Stimulated activated CD8-positive, alpha-beta memory T cell treated with anti-CD3 and anti-CD28 coated beads, Interleukin-2, amount 100 ng/mL, for 48 hours (primary cell): ENCODE results near the gene IL6R.

ENCODE experiments used
- DNase-seq, 2 donors: peaks; one replicate each; pipeline ENCODE4 v3.0.0-alpha.2; 2020; ENCODE audit warnings: low read depth in 2 of 2

The IL6R gene

GRCh38 chr1:154453161-154453560 is 48.0 kb downstream of the IL6R start:
- DNase-seq, result no peak

DNA sequence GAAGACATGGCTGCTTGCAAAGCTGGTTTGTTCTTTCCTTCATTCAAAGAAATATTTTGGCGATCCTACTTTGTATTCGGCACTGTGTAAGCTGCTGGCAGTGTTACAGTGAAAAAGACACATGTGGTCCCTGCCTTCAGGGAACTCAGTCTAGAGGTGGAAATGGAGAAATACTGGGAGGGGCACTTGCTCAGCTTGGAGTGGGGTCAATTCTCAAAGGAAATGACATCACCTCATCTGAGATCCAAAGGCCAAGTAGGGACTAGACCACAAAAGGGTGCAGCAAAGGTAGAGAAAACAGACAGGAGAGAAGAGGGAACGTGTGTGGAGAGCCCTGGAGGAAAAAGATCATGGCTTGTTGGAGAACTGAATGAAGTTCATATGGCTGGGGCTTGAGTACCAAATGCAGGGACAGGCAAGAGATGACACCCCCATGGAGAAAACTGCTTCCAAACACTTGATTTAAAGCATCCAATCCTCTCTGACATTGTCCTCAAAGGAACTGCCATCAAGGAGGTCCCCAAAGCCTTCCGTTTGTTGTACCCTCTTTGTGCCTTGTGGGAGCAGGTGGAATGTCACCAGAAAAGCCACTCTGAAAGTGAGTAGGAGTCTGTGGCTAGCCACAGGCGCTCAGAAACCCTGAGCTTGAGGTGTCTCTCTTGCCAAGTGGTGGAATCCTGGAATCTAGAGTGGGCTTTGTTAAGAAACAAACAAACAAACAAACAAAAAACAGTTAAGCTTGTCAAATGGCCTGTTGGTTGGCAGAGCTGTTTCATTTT is 48.6 kb downstream of the IL6R start:
- no peak for DNase-seq

- DNase-seq, result no peak
Observed at GRCh38 chr1:154454386-154455120, 49.4 kb downstream of the IL6R start.

- DNase-seq, result no peak
Observed at GRCh38 chr1:154456631-154457030, 51.5 kb downstream of the IL6R start.

DNA sequence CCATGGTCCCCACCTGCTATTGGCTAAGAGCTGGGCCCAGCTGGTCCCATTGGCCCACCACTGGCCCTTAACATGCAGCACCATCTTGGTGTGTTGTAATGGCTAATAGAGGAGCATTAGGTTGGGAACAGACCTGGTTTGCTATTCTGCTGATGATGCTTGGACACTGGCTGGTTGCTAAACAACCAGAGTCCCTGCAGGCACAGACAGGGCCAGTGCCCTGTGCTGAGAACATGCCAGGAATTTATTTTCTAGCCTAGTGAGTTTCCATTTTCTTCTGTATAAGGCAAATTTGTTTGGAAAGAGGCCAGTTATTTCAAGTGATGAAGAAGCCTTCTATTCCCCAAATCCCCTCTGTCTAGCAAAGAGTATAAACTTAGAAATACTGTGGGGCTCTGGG is 53.9 kb downstream of the IL6R start:
- DNase-seq, result no peak

DNA sequence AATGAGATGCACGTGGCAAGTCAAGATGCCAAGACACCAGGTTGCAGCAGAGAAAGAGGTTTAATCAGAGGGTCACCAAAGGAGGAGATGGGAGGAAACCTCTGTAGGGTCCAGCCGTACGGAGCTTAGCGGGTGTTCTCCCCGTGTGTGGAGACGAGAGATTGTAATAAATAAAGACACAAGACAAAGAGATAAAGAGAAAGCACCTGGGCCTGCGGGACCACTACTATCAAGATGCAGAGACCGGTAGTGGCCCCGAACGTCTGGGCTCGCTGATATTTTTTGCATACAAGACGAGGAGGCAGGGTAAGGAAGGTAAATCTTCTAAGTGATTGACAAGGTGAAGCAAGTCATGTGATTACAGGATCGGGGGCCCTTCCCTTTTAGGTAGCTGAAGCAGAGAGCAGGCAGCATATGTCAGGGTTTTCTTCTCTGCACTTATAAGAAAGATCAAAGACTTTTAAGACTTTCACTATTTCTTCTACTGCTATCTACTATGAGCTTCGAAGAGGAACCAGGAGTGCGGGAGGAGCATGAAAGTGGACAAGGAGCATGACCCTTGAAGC is 55.6 kb downstream of the IL6R start:
- DNase-seq, result no peak

DNA sequence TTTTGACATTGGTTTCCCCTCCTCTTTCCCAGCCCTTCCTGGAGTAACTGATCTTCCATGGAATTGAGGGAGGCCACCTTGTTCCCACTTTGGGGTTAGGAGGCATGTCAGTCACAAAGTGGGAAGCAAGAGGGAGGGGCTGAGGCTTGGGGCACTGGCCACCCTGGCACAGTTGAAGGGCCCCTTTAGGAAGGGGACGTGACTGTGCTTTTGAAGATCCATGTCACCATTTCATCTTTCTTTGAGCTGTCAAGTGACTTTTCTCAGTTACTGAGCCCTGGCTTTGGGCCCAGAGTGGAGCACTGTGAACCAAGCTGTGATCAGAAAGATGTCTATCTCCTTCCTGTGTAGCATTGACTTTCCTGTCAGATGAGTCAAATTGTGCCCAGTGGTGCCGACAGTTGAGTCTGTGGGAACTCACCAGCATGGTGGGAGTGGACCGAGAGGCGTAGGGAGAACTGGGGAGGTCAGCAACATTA is 58.4 kb downstream of the IL6R start:
- DNase-seq, result peak; percentile 26 to 40

- no peak for DNase-seq
Observed at GRCh38 chr1:154465621-154466195, 60.6 kb downstream of the IL6R start.

- no peak for DNase-seq
Observed at GRCh38 chr1:154466206-154466605, 61.1 kb downstream of the IL6R start.

GRCh38 chr1:154466921-154467417 is 61.8 kb downstream of the IL6R start:
- DNase-seq, result no peak

GRCh38 chr1:154467434-154468102 is 62.4 kb downstream of the IL6R start:
- DNase-seq, result no peak

DNA sequence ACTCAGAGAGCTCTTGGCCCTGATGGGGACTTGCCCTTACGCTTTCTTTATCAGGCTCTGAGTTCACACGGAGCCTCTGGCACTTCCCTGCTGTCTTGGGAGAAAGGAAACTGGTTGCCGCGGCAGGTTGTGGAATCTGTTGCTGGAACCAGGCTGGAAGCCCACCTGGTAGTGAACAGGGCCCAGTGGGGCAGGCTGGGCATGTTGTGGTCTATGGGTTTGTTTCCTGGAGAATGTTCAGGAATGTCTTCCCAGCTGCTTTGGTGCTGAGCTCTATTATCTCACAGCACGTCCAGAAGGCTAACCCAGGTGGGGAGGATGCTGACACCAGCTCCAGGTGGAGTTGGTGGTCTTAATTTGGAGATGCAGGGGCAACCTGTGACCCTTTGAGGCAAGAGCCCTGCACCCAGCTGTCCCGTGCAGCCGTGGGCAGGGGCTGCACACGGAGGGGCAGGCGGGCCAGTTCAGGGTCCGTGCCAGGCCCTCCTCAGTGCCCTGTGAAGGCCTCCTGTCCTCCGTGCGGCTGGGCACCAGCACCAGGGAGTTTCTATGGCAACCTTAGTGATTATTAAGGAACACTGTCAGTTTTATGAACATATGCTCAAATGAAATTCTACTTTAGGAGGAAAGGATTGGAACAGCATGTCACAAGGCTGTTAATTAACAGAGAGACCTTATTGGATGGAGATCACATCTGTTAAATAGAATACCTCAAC is 63.5 kb downstream of the IL6R start:
- no peak for DNase-seq

- no peak for DNase-seq
Observed at GRCh38 chr1:154469844-154470560, 64.9 kb downstream of the IL6R start.

DNA sequence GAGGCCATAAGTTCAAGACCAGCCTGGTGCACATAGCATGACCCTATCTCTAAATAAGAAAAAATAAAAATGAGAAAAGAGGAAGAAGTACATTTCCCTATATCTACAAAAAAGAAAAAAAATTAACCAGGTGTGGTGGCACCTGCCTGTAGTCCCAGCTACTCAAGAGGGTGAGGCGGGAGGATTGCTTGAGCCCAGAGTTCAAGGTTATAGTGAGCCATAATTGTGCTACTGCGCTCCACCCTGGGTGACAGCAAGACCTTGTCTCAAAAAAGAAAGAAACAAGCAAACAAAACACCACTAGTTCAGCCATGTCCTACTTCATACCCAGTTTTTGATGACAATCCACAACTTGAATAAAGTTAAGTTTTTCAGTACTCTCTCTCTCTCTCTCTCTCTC is 66.2 kb downstream of the IL6R start:
- DNase-seq, result no peak

DNA sequence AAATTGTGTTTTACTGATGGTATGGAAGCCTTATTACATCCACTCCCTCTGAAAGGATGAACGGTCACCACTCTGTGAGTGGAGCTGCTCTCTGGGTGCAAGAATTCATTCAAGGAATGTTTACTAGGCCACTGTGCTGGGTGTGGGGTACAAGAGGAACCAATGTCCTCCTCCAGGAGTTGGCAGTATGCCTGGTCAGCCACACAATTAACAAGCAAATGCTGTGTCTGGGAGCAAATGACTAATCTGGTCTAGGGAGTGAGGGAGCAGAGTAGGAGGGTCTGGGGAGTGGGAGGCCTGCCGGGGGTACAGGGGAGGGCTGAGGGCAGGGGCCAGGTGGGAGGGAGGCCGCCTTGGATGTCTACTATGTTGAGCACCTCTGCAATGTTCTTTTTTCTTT is 69.7 kb downstream of the IL6R start:
- DNase-seq, result no peak

- no peak for DNase-seq
Observed at GRCh38 chr1:154476791-154477190, 71.6 kb downstream of the IL6R start.

GRCh38 chr1:154478013-154478412 is 72.9 kb downstream of the IL6R start:
- no peak for DNase-seq

DNA sequence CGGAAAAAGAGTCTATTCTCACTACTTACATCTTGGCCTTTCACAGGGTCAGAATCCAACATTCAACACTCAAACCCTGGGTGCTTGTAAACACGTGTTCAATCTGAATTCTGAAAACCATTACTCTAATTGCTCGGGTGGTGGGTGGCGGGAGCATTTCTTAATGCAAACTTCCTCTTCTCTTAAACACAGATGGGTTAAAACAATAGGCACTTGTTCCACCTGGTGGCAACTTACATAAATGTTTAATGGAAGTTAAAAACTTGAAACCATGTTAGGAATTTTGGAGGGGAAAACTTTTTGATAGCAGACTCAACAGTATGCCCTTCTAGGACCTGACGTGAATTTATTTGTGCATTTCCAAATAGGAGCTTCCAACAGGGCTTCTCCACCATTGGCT is 73.5 kb downstream of the IL6R start:
- DNase-seq, result no peak

- DNase-seq, result peak in 1 of 2 donors; percentile 33
Observed at GRCh38 chr1:154479764-154480421, 74.8 kb downstream of the IL6R start.

DNA sequence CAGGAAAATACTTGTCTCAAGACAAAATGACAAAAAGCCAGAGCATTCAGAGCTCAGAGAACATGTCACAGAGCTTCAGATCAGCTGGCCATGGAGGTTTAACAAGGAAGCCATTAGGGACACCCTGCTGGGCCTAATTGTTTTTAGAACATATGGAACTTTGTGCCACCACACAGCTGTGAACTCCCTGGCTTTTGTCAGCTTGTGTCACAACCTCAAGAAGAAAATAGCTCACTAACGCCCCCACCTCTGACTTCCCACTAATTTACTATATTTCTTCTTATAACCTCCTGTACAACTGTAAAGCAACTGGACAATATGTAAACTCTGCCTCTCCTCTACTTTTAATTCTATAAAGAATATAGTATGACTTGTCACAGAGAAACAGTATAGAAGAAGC is 75.9 kb downstream of the IL6R start:
- no peak for DNase-seq
